ENCODE measurements around the gene ANXA5.

DNA sequence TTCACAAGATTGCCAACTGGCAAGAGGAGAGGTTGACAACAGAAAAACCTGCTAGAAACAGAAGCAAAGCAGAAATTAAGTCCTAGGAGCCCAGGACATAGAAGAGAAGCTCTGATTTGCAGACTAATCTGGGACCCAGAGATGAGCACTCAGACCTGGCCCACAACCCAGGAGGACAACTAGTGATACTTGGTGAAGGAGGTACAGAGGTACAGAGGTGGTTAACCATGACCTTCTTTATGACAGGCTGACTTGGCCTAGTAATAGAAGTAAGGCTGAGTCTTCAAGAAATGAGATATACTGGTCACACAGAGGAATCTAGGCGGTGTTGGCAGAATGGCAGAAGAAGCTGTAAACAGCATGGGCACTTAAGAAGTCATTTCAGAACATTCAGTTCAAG lies 43.6 kb downstream of the ANXA5 start:
- TF ChIP-seq, protein P1, sequence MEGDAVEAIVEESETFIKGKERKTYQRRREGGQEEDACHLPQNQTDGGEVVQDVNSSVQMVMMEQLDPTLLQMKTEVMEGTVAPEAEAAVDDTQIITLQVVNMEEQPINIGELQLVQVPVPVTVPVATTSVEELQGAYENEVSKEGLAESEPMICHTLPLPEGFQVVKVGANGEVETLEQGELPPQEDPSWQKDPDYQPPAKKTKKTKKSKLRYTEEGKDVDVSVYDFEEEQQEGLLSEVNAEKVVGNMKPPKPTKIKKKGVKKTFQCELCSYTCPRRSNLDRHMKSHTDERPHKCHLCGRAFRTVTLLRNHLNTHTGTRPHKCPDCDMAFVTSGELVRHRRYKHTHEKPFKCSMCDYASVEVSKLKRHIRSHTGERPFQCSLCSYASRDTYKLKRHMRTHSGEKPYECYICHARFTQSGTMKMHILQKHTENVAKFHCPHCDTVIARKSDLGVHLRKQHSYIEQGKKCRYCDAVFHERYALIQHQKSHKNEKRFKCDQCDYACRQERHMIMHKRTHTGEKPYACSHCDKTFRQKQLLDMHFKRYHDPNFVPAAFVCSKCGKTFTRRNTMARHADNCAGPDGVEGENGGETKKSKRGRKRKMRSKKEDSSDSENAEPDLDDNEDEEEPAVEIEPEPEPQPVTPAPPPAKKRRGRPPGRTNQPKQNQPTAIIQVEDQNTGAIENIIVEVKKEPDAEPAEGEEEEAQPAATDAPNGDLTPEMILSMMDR (conservative IDR thresholded peaks at IDR 0.05; ENCODE audit: low read length), result no peak
- no peak for TF ChIP-seq EZH2phosphoT487 (IDR thresholded peaks at IDR 0.05; ENCODE audit: borderline replicate concordance, low read depth, low read length)

Data from OCI-LY7 (cell line).